ENCODE results near the gene PIGT. TPM values are rescaled to one million over a fixed set of nuclear protein-coding genes. Genes with fewer than 3 reads are reported as not detected.
A peak's percentile ranks its signal among the peaks of the same experiment; 100 is the strongest.

PIGT gene
- total RNA-seq, 1 experiment from 2014 or later: 108 TPM

DNA sequence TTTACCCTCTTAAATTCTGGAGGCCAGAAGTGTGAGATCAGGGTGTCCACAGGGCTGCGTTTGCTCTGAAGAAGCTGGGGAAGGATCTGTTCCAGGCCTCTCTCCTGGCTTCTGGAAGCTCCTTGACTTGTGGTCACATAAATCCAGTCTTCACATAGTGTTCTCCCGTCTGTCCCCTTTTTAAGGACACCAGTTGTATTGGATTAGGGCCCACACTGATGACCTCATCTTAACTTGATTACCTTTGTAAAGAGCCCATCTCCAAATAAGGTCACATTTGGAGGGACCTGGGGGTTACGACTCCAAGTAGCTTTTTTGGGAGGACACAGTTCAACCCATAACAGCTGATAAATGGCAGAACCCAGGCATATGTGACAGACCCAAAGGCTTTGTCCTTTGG lies 33.6 kb downstream of the PIGT start:
- DNase-seq (ENCODE audit: low read depth, low spot score): no peak
- POLR2A ChIA-PET: no interaction called here
- BruUV-seq (replicated peaks): no TSS peak
- H3K27ac ChIP-seq (ENCODE audit: low read length): no peak overlapping the region
- no peaks in the 10 kb centered on the region for H3K4me1 ChIP-seq (ENCODE audit: control insufficient read depth, insufficient read depth, low read length)
- H3K9me3 ChIP-seq (ENCODE audit: control insufficient read depth, insufficient read depth, low read depth, low read length): no peaks in the 10 kb centered on the region
- TF ChIP-seq TCF7L2 (IDR thresholded peaks at IDR 0.05; ENCODE audit: low read depth, low read length): no peak
- no peak for TF ChIP-seq SIN3A (IDR thresholded peaks at IDR 0.05; ENCODE audit: borderline replicate concordance, insufficient read depth, low read depth, low read length)
- TF ChIP-seq, protein P1, sequence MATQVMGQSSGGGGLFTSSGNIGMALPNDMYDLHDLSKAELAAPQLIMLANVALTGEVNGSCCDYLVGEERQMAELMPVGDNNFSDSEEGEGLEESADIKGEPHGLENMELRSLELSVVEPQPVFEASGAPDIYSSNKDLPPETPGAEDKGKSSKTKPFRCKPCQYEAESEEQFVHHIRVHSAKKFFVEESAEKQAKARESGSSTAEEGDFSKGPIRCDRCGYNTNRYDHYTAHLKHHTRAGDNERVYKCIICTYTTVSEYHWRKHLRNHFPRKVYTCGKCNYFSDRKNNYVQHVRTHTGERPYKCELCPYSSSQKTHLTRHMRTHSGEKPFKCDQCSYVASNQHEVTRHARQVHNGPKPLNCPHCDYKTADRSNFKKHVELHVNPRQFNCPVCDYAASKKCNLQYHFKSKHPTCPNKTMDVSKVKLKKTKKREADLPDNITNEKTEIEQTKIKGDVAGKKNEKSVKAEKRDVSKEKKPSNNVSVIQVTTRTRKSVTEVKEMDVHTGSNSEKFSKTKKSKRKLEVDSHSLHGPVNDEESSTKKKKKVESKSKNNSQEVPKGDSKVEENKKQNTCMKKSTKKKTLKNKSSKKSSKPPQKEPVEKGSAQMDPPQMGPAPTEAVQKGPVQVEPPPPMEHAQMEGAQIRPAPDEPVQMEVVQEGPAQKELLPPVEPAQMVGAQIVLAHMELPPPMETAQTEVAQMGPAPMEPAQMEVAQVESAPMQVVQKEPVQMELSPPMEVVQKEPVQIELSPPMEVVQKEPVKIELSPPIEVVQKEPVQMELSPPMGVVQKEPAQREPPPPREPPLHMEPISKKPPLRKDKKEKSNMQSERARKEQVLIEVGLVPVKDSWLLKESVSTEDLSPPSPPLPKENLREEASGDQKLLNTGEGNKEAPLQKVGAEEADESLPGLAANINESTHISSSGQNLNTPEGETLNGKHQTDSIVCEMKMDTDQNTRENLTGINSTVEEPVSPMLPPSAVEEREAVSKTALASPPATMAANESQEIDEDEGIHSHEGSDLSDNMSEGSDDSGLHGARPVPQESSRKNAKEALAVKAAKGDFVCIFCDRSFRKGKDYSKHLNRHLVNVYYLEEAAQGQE (IDR thresholded peaks at IDR 0.05; ENCODE audit: insufficient read depth in 1 of 2, low read depth in 2 of 2, low read length in 1 of 2): no peak
- TF ChIP-seq, protein P2, sequence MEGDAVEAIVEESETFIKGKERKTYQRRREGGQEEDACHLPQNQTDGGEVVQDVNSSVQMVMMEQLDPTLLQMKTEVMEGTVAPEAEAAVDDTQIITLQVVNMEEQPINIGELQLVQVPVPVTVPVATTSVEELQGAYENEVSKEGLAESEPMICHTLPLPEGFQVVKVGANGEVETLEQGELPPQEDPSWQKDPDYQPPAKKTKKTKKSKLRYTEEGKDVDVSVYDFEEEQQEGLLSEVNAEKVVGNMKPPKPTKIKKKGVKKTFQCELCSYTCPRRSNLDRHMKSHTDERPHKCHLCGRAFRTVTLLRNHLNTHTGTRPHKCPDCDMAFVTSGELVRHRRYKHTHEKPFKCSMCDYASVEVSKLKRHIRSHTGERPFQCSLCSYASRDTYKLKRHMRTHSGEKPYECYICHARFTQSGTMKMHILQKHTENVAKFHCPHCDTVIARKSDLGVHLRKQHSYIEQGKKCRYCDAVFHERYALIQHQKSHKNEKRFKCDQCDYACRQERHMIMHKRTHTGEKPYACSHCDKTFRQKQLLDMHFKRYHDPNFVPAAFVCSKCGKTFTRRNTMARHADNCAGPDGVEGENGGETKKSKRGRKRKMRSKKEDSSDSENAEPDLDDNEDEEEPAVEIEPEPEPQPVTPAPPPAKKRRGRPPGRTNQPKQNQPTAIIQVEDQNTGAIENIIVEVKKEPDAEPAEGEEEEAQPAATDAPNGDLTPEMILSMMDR (IDR thresholded peaks at IDR 0.05): no peak
- TF ChIP-seq POLR2AphosphoS5 (IDR thresholded peaks at IDR 0.05; ENCODE audit: low read depth, low read length): no peak
- no peak for ATAC-seq
- CTCF ChIA-PET: interaction anchor here (1.5 to 1.7 kb wide), 3 partner anchors 12 to 87 kb away, joined by 4 to 9 read pairs (median 7); partner anchors contain the start of gene SYS1
- intact Hi-C loops (cut with micrococcal nuclease; ENCODE audit: unreplicated experiment) (no loop called here), in situ Hi-C loops (cut with HindIII; ENCODE audit: low pct_unique_long_range_greater_than_20kb, low sequenced_read_pairs) (no loop called here)
- no peaks in the 10 kb centered on the region for H3K36me3 ChIP-seq (ENCODE audit: control insufficient read depth, insufficient read depth, low read length)
- no peak overlapping the region for H3K4me3 ChIP-seq (ENCODE audit: low read depth in 2 of 2, low read length in 2 of 2)
- H3K27me3 ChIP-seq (ENCODE audit: control insufficient read depth, insufficient read depth, low read length): peaks cover 9% of the 10 kb centered on the region; the same call in 1 of the 2 replicates

DNA sequence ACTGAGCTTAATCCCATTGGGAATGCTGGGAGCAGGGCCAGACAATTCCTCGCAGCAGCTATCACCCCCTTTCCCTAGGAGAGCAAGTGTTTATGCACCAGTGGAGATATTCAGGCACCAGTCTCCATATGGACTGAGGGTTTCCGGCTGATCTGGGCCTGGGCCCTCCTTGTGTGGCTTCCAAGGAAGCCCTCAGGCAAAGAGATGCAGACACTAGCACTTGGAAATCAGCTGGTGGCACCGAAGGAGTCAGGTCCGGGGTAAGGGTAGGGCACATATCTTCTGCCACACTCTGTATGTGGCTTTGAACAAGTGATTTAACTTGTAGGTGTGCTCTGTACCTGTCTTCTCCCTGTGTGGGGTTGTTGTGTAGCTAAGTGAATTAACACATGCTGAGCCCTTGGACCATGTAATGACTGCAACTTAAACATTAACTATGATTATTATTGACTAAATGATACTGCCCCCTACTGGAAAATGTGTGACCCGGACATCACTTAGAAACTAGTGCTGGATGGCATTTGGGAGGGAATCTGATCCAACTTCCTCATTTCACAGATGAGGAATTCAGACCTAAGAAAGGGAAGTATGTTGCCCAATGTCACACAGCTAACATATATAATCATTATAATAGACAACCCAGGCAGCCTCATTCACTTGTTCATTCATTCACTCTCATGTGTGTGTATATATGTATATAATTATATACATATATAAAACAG lies 34.3 kb downstream of the PIGT start:
- H3K36me3 ChIP-seq (ENCODE audit: control insufficient read depth, insufficient read depth, low read length): no peaks in the 10 kb centered on the region
- no peaks in the 10 kb centered on the region for H3K4me1 ChIP-seq (ENCODE audit: control insufficient read depth, insufficient read depth, low read length)
- ChIA-PET POLR2A (no interaction called here), CTCF (interaction anchor here (1.5 to 1.7 kb wide), 3 partner anchors 13 to 87 kb away, joined by 4 to 9 read pairs (median 7); partner anchors contain the start of gene SYS1)
- in situ Hi-C loops (cut with HindIII; ENCODE audit: low pct_unique_long_range_greater_than_20kb, low sequenced_read_pairs): no loop called here
- TF ChIP-seq, protein P1 (IDR thresholded peaks at IDR 0.05; ENCODE audit: insufficient read depth in 1 of 2, low read depth in 2 of 2, low read length in 1 of 2): no peak
- TF ChIP-seq, protein P2 (IDR thresholded peaks at IDR 0.05): peak; percentile 77
- no peak overlapping the region for H3K27ac ChIP-seq (ENCODE audit: low read length)
- H3K9me3 ChIP-seq (ENCODE audit: control insufficient read depth, insufficient read depth, low read depth, low read length): no peaks in the 10 kb centered on the region
- H3K4me3 ChIP-seq (ENCODE audit: low read depth in 2 of 2, low read length in 2 of 2): no peak overlapping the region
- peak; percentile 45; the same call in 1 of the 2 replicates for ATAC-seq
- peaks cover 8% of the 10 kb centered on the region; the same call in 1 of the 2 replicates for H3K27me3 ChIP-seq (ENCODE audit: control insufficient read depth, insufficient read depth, low read length)
- DNase-seq (ENCODE audit: low read depth, low spot score): peak; percentile 32
- intact Hi-C loops (cut with micrococcal nuclease; ENCODE audit: unreplicated experiment): loop anchor here (10.0 kb wide), 1 partner anchor 325 kb away; no protein-coding TSS in a partner anchor
- BruUV-seq (replicated peaks): no TSS peak
